ENCODE measurements around the gene EFCC1.

The EFCC1 gene

GRCh38 chr3:128994581-128995546, 6.2 kb upstream of the EFCC1 start:
- DNase-seq (ENCODE audit: low read depth, low spot score) = no peak

- no peak for DNase-seq (ENCODE audit: low read depth, low spot score)
Observed at GRCh38 chr3:128995737-128996136, 5.4 kb upstream of the EFCC1 start.

- no peak for DNase-seq (ENCODE audit: low read depth, low spot score)
Observed at GRCh38 chr3:128996200-128996599, 4.9 kb upstream of the EFCC1 start.

GRCh38 chr3:128996726-128997125, 4.4 kb upstream of the EFCC1 start:
- no peak for DNase-seq (ENCODE audit: low read depth, low spot score)

- DNase-seq (ENCODE audit: low read depth, low spot score) = no peak
Observed at GRCh38 chr3:128997486-128998133, 3.5 kb upstream of the EFCC1 start.

GRCh38 chr3:128998561-128998960, 2.5 kb upstream of the EFCC1 start:
- no peak for DNase-seq (ENCODE audit: low read depth, low spot score)

GRCh38 chr3:128999102-128999501, 2.0 kb upstream of the EFCC1 start:
- DNase-seq (ENCODE audit: low read depth, low spot score) = no peak

- no peak for DNase-seq (ENCODE audit: low read depth, low spot score)
Observed at GRCh38 chr3:129000742-129001100, 383 bp upstream of the EFCC1 start.

- no peak for DNase-seq (ENCODE audit: low read depth, low spot score)
Observed at GRCh38 chr3:129001806-129002572, 885 bp downstream of the EFCC1 start.

GRCh38 chr3:129002573-129003569, 1.8 kb downstream of the EFCC1 start:
- no peak for DNase-seq (ENCODE audit: low read depth, low spot score)

- DNase-seq (ENCODE audit: low read depth, low spot score) = no peak
Observed at GRCh38 chr3:129003578-129004112, 2.5 kb downstream of the EFCC1 start.

- no peak for DNase-seq (ENCODE audit: low read depth, low spot score)
Observed at GRCh38 chr3:129004639-129005295, 3.7 kb downstream of the EFCC1 start.

GRCh38 chr3:129005526-129006303, 4.6 kb downstream of the EFCC1 start:
- no peak for DNase-seq (ENCODE audit: low read depth, low spot score)

GRCh38 chr3:129006864-129007263, 5.8 kb downstream of the EFCC1 start:
- DNase-seq (ENCODE audit: low read depth, low spot score) = no peak

- DNase-seq (ENCODE audit: low read depth, low spot score) = no peak
Observed at GRCh38 chr3:129007792-129008191, 6.7 kb downstream of the EFCC1 start.

GRCh38 chr3:129009266-129009665, 8.2 kb downstream of the EFCC1 start:
- no peak for DNase-seq (ENCODE audit: low read depth, low spot score)

- DNase-seq (ENCODE audit: low read depth, low spot score) = no peak
Observed at GRCh38 chr3:129010310-129010956, 9.3 kb downstream of the EFCC1 start.

- DNase-seq (ENCODE audit: low read depth, low spot score) = no peak
Observed at GRCh38 chr3:129013491-129013891, 12.4 kb downstream of the EFCC1 start.

GRCh38 chr3:129014148-129014547, 13.0 kb downstream of the EFCC1 start:
- DNase-seq (ENCODE audit: low read depth, low spot score) = no peak
